Measurements from ENCODE around the gene PKN2. TPM values are rescaled to one million over a fixed set of nuclear protein-coding genes. Genes with fewer than 3 reads are reported as not detected.
"Not testable (repeated sequence)": the region's sequence is repeated elsewhere in the genome, so short reads cannot be mapped to it uniquely, and the experiment has no call there.

The PKN2 gene
- total and polyA plus RNA-seq, 2 experiments from 2014 or later: 14.6 to 29.4 TPM

GRCh38 chr1:88819642-88820041 lies 135.6 kb downstream of the PKN2 start:
- not testable (repeated sequence) for H2AFZ ChIP-seq; H3K9me2 ChIP-seq (ENCODE audit: insufficient read depth); H3K79me2 ChIP-seq (replicated peaks; ENCODE audit: insufficient read depth); H3F3A ChIP-seq (replicated peaks; ENCODE audit: low read depth); H3K9me3 Mint-ChIP-seq; H4K20me1 ChIP-seq (replicated peaks; ENCODE audit: insufficient read depth); H3K27ac Mint-ChIP-seq; H3K36me3 ChIP-seq (ENCODE audit: insufficient read depth); H3K4me2 ChIP-seq; DNase-seq (ENCODE audit: low spot score); ATAC-seq; H3K27me3 Mint-ChIP-seq (ENCODE audit: insufficient read depth, low read depth, poor library complexity); H3K27me3 ChIP-seq (ENCODE audit: insufficient read depth); H3K27ac ChIP-seq (ENCODE audit: low read depth); H3K4me3 Mint-ChIP-seq; H3K4me3 ChIP-seq
- H3K4me1 Mint-ChIP-seq: peaks cover 11% of the 10 kb centered on the region
- H3K36me3 Mint-ChIP-seq (ENCODE audit: low read depth): peaks cover 34% of the 10 kb centered on the region
- peaks cover 14% of the 10 kb centered on the region for H3K4me1 ChIP-seq (ENCODE audit: insufficient read depth)

GRCh38 chr1:88825721-88826120 lies 141.6 kb downstream of the PKN2 start:
- Histone ChIP-seq H4K20me1 (replicated peaks; ENCODE audit: insufficient read depth) (no peaks in the 10 kb centered on the region), H3K36me3 (ENCODE audit: insufficient read depth) (peaks cover 11% of the 10 kb centered on the region; the same call in 1 of the 2 replicates), H3K27me3 (ENCODE audit: insufficient read depth) (no peaks in the 10 kb centered on the region), H3K4me1 (ENCODE audit: insufficient read depth) (peaks cover 9% of the 10 kb centered on the region), H3K4me3 (no peak overlapping the region), H3K79me2 (replicated peaks; ENCODE audit: insufficient read depth) (no peaks in the 10 kb centered on the region), H3F3A (replicated peaks; ENCODE audit: low read depth) (no peaks in the 10 kb centered on the region), H3K27ac (ENCODE audit: low read depth) (peak overlapping the region; percentile 60; the same call in 1 of the 2 replicates), H3K4me2 (no peak overlapping the region), H3K9me2 (ENCODE audit: insufficient read depth) (no peaks in the 10 kb centered on the region), H2AFZ (no peak overlapping the region)
- H3K4me3 Mint-ChIP-seq: no peak overlapping the region
- no peaks in the 10 kb centered on the region for H3K27me3 Mint-ChIP-seq (ENCODE audit: insufficient read depth, low read depth, poor library complexity)
- no peak for TF ChIP-seq ZNF462 (CRISPR knock-in tag; IDR thresholded peaks at IDR 0.05)
- TF ChIP-seq ZNF331 (CRISPR knock-in tag; IDR thresholded peaks at IDR 0.05; ENCODE audit: low read depth): no peak
- no peak for TF ChIP-seq EZH2 (IDR thresholded peaks at IDR 0.05; ENCODE audit: low read depth, unreplicated experiment)
- TF ChIP-seq CREB1 (CRISPR knock-in tag; IDR thresholded peaks at IDR 0.05; ENCODE audit: low read depth): no peak
- TF ChIP-seq ETS1 (IDR thresholded peaks at IDR 0.05): no peak
- no peak for TF ChIP-seq ZNF114 (CRISPR knock-in tag; IDR thresholded peaks at IDR 0.05)
- no peak for TF ChIP-seq REST (IDR thresholded peaks at IDR 0.05; ENCODE audit: unreplicated experiment)
- no peak for TF ChIP-seq EZH2phosphoT487 (IDR thresholded peaks at IDR 0.05; ENCODE audit: unreplicated experiment)
- no peak for TF ChIP-seq JUNB (IDR thresholded peaks at IDR 0.05; ENCODE audit: unreplicated experiment)
- H3K4me1 Mint-ChIP-seq: peaks cover 9% of the 10 kb centered on the region
- H3K9me3 Mint-ChIP-seq: no peaks in the 10 kb centered on the region
- DNase-seq (ENCODE audit: low spot score) (no peak), ATAC-seq (no peak)
- H3K27ac Mint-ChIP-seq: no peak overlapping the region
- peaks cover 7% of the 10 kb centered on the region; the same call in 2 of the 3 replicates for H3K36me3 Mint-ChIP-seq (ENCODE audit: low read depth)

All from GM23338 (cell line).